GM23338 (cell line): ENCODE measurements around the gene PACS1.

Experiments
- CTCF ChIP-seq, 2 experiments: fragments of 200-600 bp in 1 of 2; sonication (generic) in 1 of 2; conservative IDR thresholded peaks; 2 replicates each; pipeline versions ENCODE4 v1.5.1 to v1.6.1; 2016 to 2017; ENCODE audit warnings: antibody characterized with exemption in 2 of 2, low read depth in 2 of 2, mild to moderate bottlenecking in 2 of 2, moderate library complexity in 1 of 2
- EZH2 ChIP-seq: fragments of 200-600 bp; sonication (generic); IDR thresholded peaks from one replicate; pipeline ENCODE4 v1.8.0; 2017; ENCODE audit warnings: antibody characterized with exemption, mild to moderate bottlenecking, low read depth; ENCODE audit not compliant: unreplicated experiment
- EZH2phosphoT487 ChIP-seq: fragments of 200-600 bp; sonication (generic); IDR thresholded peaks from one replicate; pipeline ENCODE4 v1.8.1; 2018; ENCODE audit warnings: antibody characterized with exemption; ENCODE audit not compliant: unreplicated experiment
- JUNB ChIP-seq: IDR thresholded peaks from one replicate; pipeline ENCODE4 v1.6.1; 2016; ENCODE audit warnings: antibody characterized with exemption; ENCODE audit not compliant: unreplicated experiment
- POLR2AphosphoS5 ChIP-seq: IDR thresholded peaks from 2 replicates; pipeline ENCODE4 v1.6.1; 2016; ENCODE audit warnings: antibody characterized with exemption, low read depth
- REST ChIP-seq: IDR thresholded peaks from one replicate; pipeline ENCODE4 v1.6.1; 2018; ENCODE audit warnings: antibody characterized with exemption; ENCODE audit not compliant: unreplicated experiment

GRCh38 chr11:66106786-66107599 lies 36.9 kb downstream of the PACS1 start:
- TF ChIP-seq EZH2phosphoT487 (no peak), CTCF (conservative IDR thresholded peaks at IDR 0.05; ENCODE audit: low read depth in 2 of 2) (no peak), REST (no peak), JUNB (no peak), POLR2AphosphoS5 (no peak), EZH2 (no peak)
